Gastrocnemius medialis (tissue), 4 donors: ENCODE measurements around the gene SGK1.

ENCODE experiments used
- POLR2A ChIP-seq, 2 donors: fragments of 450-650 bp; IDR thresholded peaks; one replicate each; pipeline ENCODE4 v1.6.1; 2017; ENCODE audit warnings: antibody characterized with exemption in 2 of 2, mild to moderate bottlenecking in 2 of 2, moderate library complexity in 2 of 2
- TF ChIP-seq, protein P1 (sequence below), 5 experiments: fragments of 450-650 bp in 3 of 5; fragments of 200-600 bp in 2 of 5; sonication (generic) in 2 of 5; IDR thresholded peaks in 4 of 5; conservative IDR thresholded peaks in 1 of 5; 1 replicate in 4 of 5; 2 replicates in 1 of 5; pipeline ENCODE4 v1.5.1; 2016 to 2019; ENCODE audit warnings: antibody characterized with exemption in 5 of 5, mild to moderate bottlenecking in 3 of 5, moderate library complexity in 3 of 5

DNA sequence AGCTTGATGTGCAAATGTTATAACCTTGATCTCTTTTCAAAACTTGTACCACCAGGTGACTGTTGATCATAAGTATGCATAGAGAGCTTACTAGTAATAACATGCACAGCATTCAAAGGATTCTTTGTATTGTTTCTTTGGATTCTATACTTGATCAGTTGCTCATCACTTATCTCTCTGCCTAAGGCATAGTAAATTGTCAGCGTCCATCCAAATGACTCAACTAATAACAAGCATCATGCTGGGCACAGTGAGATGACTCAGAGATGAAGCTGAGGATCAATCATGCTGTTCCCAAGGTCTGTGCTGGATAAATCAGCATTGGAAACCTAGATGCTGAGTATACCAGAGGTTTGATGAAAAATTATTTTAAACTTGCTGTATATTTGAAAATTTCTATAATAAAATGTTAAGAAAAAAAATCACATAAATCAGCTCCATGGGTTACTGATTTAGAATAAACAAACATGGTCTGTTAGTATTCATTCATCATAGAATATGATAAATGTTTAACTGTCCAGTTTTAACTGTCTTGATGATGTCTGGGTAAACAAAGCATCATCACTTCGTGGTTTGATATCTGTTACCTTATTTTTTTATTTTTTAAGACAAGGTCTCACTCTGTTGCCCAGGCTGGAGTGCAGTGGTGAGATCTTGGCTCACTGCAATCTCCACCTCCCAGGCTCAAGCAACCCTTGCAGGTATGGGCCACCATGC is 45.6 kb upstream of the SGK1 start:
- TF ChIP-seq POLR2A (IDR thresholded peaks at IDR 0.05) = no peak
- TF ChIP-seq, protein P1, sequence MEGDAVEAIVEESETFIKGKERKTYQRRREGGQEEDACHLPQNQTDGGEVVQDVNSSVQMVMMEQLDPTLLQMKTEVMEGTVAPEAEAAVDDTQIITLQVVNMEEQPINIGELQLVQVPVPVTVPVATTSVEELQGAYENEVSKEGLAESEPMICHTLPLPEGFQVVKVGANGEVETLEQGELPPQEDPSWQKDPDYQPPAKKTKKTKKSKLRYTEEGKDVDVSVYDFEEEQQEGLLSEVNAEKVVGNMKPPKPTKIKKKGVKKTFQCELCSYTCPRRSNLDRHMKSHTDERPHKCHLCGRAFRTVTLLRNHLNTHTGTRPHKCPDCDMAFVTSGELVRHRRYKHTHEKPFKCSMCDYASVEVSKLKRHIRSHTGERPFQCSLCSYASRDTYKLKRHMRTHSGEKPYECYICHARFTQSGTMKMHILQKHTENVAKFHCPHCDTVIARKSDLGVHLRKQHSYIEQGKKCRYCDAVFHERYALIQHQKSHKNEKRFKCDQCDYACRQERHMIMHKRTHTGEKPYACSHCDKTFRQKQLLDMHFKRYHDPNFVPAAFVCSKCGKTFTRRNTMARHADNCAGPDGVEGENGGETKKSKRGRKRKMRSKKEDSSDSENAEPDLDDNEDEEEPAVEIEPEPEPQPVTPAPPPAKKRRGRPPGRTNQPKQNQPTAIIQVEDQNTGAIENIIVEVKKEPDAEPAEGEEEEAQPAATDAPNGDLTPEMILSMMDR (IDR thresholded peaks at IDR 0.05 in 4 of 5, conservative IDR thresholded peaks at IDR 0.05 in 1 of 5) = no peak
